OCI-LY3 (cell line): ENCODE data around the gene WDR5.

Source experiments
- H2AFZ ChIP-seq: fragments of 200-600, 300-600 bp; shearing (Covaris generic); 2 replicates; pipeline ENCODE4 v1.6.0; 2014; ENCODE audit warnings: antibody characterized with exemption, low read depth, low read length
- H3K27ac ChIP-seq: fragments of 200-600, 300-600 bp; sonication (generic); 2 replicates; pipeline ENCODE4 v1.5.1; 2014; ENCODE audit warnings: mild to moderate bottlenecking, low read length, moderate library complexity, mixed read lengths
- H3K27me3 ChIP-seq: fragments of 200-600, 300-600 bp; sonication (generic); 2 replicates; pipeline ENCODE4 v1.6.1; 2014; ENCODE audit warnings: low read depth, low read length, mixed read lengths
- H3K36me3 ChIP-seq: fragments of 200-600, 300-600 bp; sonication (generic); replicated peaks from 2 replicates; pipeline ENCODE3; 2014; ENCODE audit warnings: low read depth, low read length, mixed read lengths
- H3K4me1 ChIP-seq: fragments of 300-600, 200-600 bp; sonication (generic); 2 replicates; pipeline ENCODE4 v1.6.1; 2014; ENCODE audit warnings: low read length, mixed read lengths
- H3K4me2 ChIP-seq: fragments of 200-600, 300-600 bp; sonication (generic); 2 replicates; pipeline ENCODE4 v1.6.1; 2014; ENCODE audit warnings: low read length, mixed read lengths
- H3K4me3 ChIP-seq: fragments of 300-600, 200-600 bp; sonication (generic); 2 replicates; pipeline ENCODE4 v1.5.1; 2014; ENCODE audit warnings: antibody characterized with exemption, mild to moderate bottlenecking, low read length, moderate library complexity
- H3K79me2 ChIP-seq: fragments of 300-600, 200-600 bp; shearing (Covaris generic); 2 replicates; pipeline ENCODE4 v1.6.1; 2014; ENCODE audit warnings: mild to moderate bottlenecking, low read length, mixed read lengths
- H3K9ac ChIP-seq: fragments of 300-600, 200-600 bp; shearing (Covaris generic); 2 replicates; pipeline ENCODE4 v1.6.0; 2014; ENCODE audit warnings: mild to moderate bottlenecking, low read length, moderate library complexity
- H3K9me3 ChIP-seq: fragments of 200-600, 300-600 bp; shearing (Covaris generic); 2 replicates; pipeline ENCODE4 v1.6.1; 2014; ENCODE audit warnings: low read length, mixed read lengths; ENCODE audit not compliant: insufficient read depth
- H4K20me1 ChIP-seq: fragments of 200-600, 300-600 bp; sonication (generic); 2 replicates; pipeline ENCODE4 v1.6.1; 2016; ENCODE audit warnings: low read length, mixed read lengths; ENCODE audit not compliant: insufficient read depth
- CTCF ChIP-seq: fragments of 200-600, 300-600 bp; sonication (generic); IDR thresholded peaks from 2 replicates; pipeline ENCODE4 v1.5.1; 2014; ENCODE audit warnings: antibody characterized with exemption, low read length, low read depth
- EZH2phosphoT487 ChIP-seq: fragments of 200-600 bp; shearing (Covaris generic); IDR thresholded peaks from 2 replicates; pipeline ENCODE4 v1.6.1; 2018; ENCODE audit warnings: antibody characterized with exemption, mixed run types, low read depth

Gene WDR5

DNA sequence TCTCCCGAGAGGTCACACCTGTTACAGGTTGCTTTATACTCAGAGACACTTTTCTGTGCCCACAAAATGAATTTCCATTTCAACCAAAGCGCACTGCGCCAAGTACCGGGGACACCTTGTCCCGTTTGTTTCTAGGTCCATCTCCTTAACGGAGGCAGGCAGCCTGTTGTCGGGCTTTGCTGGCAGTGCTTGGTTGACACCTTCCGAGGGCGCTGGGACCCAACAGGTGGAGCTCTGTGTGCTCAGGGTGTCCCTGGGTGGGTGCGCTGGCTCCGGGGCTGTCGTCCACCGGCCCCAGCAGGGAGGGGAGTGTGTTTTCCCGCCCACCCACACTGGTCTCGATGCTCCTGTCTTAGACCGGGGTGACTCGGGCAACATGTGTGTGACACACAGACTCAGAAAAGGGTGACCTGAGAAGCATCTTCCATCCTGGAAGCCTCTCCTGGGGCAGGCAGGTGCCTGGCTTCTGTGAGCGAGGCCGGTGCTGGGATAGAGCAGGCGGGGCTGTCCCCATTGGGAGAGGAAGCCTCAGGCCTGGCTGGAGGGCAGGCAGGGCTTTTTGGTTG lies 20.0 kb downstream of the WDR5 start:
- Histone ChIP-seq H3K36me3 (peaks cover 51% of the 10 kb centered on the region), H4K20me1 (peaks cover 15% of the 10 kb centered on the region)

DNA sequence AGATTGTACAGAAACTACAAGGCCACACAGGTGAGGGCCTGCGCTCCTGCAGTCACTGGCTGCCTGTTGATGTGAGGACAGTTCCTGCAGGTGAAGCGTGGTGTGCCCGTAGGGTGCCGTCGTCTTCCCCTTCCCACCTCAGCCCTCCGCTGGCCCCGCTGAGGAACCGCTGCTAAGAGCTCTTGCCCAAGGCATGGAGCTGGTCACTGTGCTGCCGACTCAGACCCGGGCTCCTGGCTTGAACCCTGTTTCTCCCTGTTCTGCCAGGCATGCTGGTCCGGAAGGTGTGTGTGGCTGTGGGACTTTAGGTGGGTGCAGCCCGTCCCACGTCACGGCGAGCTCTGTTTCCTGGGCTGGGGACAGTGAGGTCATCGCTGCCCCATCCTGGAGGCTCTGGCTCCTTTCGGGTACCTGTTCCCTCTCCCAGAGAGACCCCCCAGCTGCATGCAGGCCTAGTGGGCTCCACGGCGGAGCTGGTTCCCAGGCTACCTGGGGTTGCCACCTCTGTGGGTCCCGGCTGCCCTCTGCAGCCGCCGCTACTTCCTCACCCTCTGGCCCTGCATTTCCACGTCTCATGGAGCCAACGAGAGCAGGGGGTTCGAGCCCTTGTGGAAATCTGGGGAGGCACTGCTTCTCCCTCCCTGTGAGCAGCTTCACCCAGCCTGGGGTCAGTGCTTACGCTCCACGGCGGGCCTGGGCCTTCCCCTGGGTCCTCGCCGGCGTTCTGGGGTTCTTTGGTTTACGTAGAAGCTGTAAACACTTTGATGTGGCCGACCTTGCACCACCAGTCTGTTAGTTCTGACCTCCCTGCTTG lies 20.9 kb downstream of the WDR5 start:
- no peak for TF ChIP-seq CTCF
- Histone ChIP-seq H3K79me2 (no peaks in the 10 kb centered on the region), H3K4me1 (no peaks in the 10 kb centered on the region), H2AFZ (no peak overlapping the region), H3K27ac (no peak overlapping the region), H3K9me3 (no peaks in the 10 kb centered on the region), H3K4me2 (no peak overlapping the region), H4K20me1 (peaks cover 7% of the 10 kb centered on the region), H3K27me3 (no peaks in the 10 kb centered on the region), H3K36me3 (peaks cover 46% of the 10 kb centered on the region), H3K9ac (no peak overlapping the region), H3K4me3 (no peak overlapping the region)

More for the DNA sequence above, 20.0 kb downstream of the WDR5 start:
- Histone ChIP-seq H3K79me2 (no peaks in the 10 kb centered on the region; the same call in 1 of the 2 replicates), H3K27me3 (no peaks in the 10 kb centered on the region), H2AFZ (no peak overlapping the region), H3K4me3 (no peak overlapping the region), H3K9ac (no peak overlapping the region), H3K9me3 (no peaks in the 10 kb centered on the region), H3K4me2 (no peak overlapping the region), H3K4me1 (peaks cover 3% of the 10 kb centered on the region), H3K27ac (no peak overlapping the region)
- TF ChIP-seq EZH2phosphoT487 (no peak), CTCF (no peak)

- H3K36me3 ChIP-seq = peaks cover 40% of the 10 kb centered on the region
- H3K79me2 ChIP-seq = no peaks in the 10 kb centered on the region
- H3K4me1 ChIP-seq = no peaks in the 10 kb centered on the region
- TF ChIP-seq CTCF (no peak), EZH2phosphoT487 (no peak)
- H2AFZ ChIP-seq = no peak overlapping the region
- no peak overlapping the region for H3K4me3 ChIP-seq
- H3K4me2 ChIP-seq = no peak overlapping the region
- no peaks in the 10 kb centered on the region for H4K20me1 ChIP-seq
- no peaks in the 10 kb centered on the region for H3K9me3 ChIP-seq
- no peak overlapping the region for H3K27ac ChIP-seq
- H3K9ac ChIP-seq = no peak overlapping the region
- no peaks in the 10 kb centered on the region for H3K27me3 ChIP-seq
These were observed 21.6 kb downstream of the WDR5 start for GRCh38 chr9:134157378-134157885.

DNA sequence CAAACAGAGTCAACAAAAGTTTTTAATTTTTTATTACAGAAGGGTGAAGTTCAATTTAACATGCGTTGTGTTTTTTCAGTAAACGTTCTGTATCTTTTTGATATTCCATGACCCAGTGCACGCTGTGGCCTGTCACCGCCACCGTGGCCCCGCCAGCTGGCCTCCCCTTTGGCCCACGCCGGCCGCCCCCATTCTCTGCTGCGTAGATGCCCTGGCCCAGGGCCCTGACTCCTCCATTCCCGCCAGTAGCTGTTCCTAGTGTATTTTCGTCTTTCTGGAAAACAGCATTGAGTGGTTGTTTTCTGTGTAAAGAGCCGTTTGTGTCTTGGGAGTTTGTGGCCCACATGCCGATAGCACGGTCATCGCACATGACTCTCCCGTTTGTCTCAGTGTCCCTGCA lies 22.4 kb downstream of the WDR5 start:
- no peaks in the 10 kb centered on the region for H3K4me1 ChIP-seq
- no peaks in the 10 kb centered on the region for H3K9me3 ChIP-seq
- no peak overlapping the region for H3K27ac ChIP-seq
- no peak overlapping the region for H3K4me2 ChIP-seq
- H4K20me1 ChIP-seq = no peaks in the 10 kb centered on the region
- H2AFZ ChIP-seq = no peak overlapping the region
- no peak overlapping the region for H3K4me3 ChIP-seq
- TF ChIP-seq EZH2phosphoT487 = no peak
- TF ChIP-seq CTCF = no peak
- H3K79me2 ChIP-seq = no peaks in the 10 kb centered on the region
- H3K36me3 ChIP-seq = peaks cover 40% of the 10 kb centered on the region
- no peak overlapping the region for H3K9ac ChIP-seq
- no peaks in the 10 kb centered on the region for H3K27me3 ChIP-seq
